ENCODE data around the gene SLC7A1.

DNA sequence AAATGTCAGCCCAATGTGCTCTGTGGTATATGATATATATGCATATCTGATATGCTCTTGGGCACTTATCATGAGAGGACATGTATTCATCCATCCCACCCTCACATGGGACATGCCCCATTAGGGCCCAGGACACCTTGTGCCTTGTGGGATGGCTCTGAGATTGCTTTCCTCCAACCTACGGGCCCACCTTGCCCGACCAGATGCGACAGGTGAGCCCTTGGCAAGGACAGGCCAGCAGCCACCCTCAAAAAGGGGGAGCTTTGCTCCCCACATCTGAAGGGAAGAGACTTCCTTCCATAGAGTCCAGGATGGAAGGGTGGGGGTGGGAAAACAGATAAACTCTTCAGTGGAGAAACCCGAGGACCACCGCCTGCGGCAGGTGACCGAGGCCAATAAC, 58.6 kb downstream of the SLC7A1 start:
- TF ChIP-seq POLR2A (IDR thresholded peaks at IDR 0.05; ENCODE audit: low read length): no peak
- TF ChIP-seq GATA1 (IDR thresholded peaks at IDR 0.05; ENCODE audit: low read depth, low read length): no peak
